Esophagus squamous epithelium (tissue), 4 donors: ENCODE results near the gene AP1G1.

Experiments
- CTCF ChIP-seq, 6 experiments: fragments of 450-650 bp in 4 of 6; fragments of 200-600 bp in 2 of 6; sonication (generic) in 2 of 6; IDR thresholded peaks; one replicate each; pipeline ENCODE4 v1.5.1; 2016 to 2019; ENCODE audit warnings: antibody characterized with exemption in 6 of 6, mild to moderate bottlenecking in 4 of 6, moderate library complexity in 4 of 6
- POLR2A ChIP-seq, 4 donors: fragments of 450-650 bp; IDR thresholded peaks; one replicate each; pipeline ENCODE4 v1.6.1; 2017; ENCODE audit warnings: antibody characterized with exemption in 4 of 4, mild to moderate bottlenecking in 4 of 4, moderate library complexity in 3 of 4

GRCh38 chr16:71746442-71747046 lies 62.1 kb downstream of the AP1G1 start:
- TF ChIP-seq POLR2A (IDR thresholded peaks at IDR 0.05) (no peak), CTCF (IDR thresholded peaks at IDR 0.05) (peak in 5 of 6 experiments; percentile 22 to 61 (median 51))
